Keratinocyte (primary cell): ENCODE results near the gene RANBP17.
"Not testable (repeated sequence)": the region's sequence is repeated elsewhere in the genome, so short reads cannot be mapped to it uniquely, and the experiment has no call there.

ENCODE experiments used
- EZH2 ChIP-seq: IDR thresholded peaks from one replicate; pipeline ENCODE4 v1.6.1; 2012; ENCODE audit warnings: inconsistent platforms, mild to moderate bottlenecking, low read length, moderate library complexity
- TF ChIP-seq, protein P1 (sequence below), 3 experiments: IDR thresholded peaks in 1 of 3; conservative IDR thresholded peaks in 1 of 3; optimal IDR thresholded peaks in 1 of 3; 2 replicates in 2 of 3; 3 replicates in 1 of 3; pipeline versions ENCODE3 to v1.5.1; 2011; ENCODE audit warnings: low read length in 3 of 3, mild to moderate bottlenecking in 3 of 3, moderate library complexity in 2 of 3, control low read depth in 1 of 3, inconsistent platforms in 1 of 3; ENCODE audit not compliant: insufficient read depth in 2 of 3; ENCODE audit errors: extremely low read depth in 1 of 3

DNA sequence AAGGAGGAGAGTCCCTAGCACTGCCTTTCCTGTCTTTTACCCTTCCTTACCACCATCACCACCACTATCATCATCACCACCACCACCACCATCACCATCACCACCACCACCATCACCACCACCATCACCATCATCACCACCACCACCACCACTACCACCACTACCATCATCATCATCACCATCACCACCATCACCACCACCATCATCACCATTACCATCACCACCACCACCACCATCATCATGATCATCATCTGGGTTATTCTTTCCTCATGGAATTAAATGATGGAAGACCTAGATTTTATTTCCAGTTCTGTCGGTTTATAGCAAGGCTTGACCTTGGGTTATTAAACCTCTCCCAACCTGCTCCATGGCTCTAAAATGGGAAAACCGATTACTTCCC lies 27.8 kb upstream of the RANBP17 start:
- TF ChIP-seq, protein P1, sequence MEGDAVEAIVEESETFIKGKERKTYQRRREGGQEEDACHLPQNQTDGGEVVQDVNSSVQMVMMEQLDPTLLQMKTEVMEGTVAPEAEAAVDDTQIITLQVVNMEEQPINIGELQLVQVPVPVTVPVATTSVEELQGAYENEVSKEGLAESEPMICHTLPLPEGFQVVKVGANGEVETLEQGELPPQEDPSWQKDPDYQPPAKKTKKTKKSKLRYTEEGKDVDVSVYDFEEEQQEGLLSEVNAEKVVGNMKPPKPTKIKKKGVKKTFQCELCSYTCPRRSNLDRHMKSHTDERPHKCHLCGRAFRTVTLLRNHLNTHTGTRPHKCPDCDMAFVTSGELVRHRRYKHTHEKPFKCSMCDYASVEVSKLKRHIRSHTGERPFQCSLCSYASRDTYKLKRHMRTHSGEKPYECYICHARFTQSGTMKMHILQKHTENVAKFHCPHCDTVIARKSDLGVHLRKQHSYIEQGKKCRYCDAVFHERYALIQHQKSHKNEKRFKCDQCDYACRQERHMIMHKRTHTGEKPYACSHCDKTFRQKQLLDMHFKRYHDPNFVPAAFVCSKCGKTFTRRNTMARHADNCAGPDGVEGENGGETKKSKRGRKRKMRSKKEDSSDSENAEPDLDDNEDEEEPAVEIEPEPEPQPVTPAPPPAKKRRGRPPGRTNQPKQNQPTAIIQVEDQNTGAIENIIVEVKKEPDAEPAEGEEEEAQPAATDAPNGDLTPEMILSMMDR (optimal IDR thresholded peaks at IDR 0.05 in 1 of 3, IDR thresholded peaks at IDR 0.05 in 1 of 3, conservative IDR thresholded peaks at IDR 0.05 in 1 of 3; ENCODE audit: extremely low read depth in 1 of 3, insufficient read depth in 2 of 3, low read length in 3 of 3), result not testable (repeated sequence)
- TF ChIP-seq EZH2, result not testable (repeated sequence)
